ENCODE data around the gene CACNA1I. TPM values are rescaled to one million over a fixed set of nuclear protein-coding genes. Genes with fewer than 3 reads are reported as not detected.

The CACNA1I gene
- total and polyA plus RNA-seq, 2 donors (not counting 1 experiment from before 2014, with no cell fraction given) = 0.07 to 0.25 TPM

DNA sequence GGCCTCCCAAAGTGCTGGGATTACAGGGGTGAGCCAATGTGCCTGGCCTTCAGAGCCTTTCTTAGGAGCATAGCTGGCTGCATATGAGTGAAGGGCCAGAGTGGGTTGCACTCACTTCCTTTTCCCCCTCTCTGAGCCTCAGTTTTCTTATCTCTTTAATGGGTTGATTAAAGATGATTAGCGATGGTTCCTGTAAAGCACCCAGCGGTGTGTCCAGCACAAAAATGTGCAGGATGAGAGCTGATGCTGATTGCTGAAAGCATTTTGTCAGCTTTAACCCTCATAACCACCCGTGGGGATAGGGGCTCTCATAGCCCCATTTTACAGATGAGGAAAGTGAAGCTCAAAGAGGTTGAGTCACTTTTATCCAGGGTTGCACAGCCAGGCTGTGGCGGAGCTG is 5.5 kb downstream of the CACNA1I start:
- DNase-seq = no peak
- CTCF ChIA-PET = interaction anchor here (1.0 to 1.6 kb wide), 2 partner anchors 22 to 449 kb away, joined by 3 to 9 read pairs; no protein-coding TSS in a partner anchor
- H3K9me3 ChIP-seq (ENCODE audit: control extremely low read depth in 1 of 3, control insufficient read depth in 2 of 3, insufficient read depth in 1 of 3, low read length in 2 of 3) = peaks cover 0 to 6% (median 0%) of the 10 kb centered on the region in 3 donors
- H4K20me1 ChIP-seq (ENCODE audit: control insufficient read depth, insufficient read depth, low read length, poor library complexity, severe bottlenecking) = no peaks in the 10 kb centered on the region
- no peaks in the 10 kb centered on the region for H3K36me3 ChIP-seq (replicated peaks in 1 of 2; ENCODE audit: control extremely low read depth in 1 of 2, control insufficient read depth in 1 of 2, extremely low read depth in 1 of 2, insufficient read depth in 2 of 2, low read length in 1 of 2)
- no peak overlapping the region for H3K27ac Mint-ChIP-seq
- no peak for TF ChIP-seq EZH2 (IDR thresholded peaks at IDR 0.05; ENCODE audit: borderline replicate concordance, insufficient read depth, low read depth, low read length, poor library complexity, severe bottlenecking)
- TF ChIP-seq, protein P1, sequence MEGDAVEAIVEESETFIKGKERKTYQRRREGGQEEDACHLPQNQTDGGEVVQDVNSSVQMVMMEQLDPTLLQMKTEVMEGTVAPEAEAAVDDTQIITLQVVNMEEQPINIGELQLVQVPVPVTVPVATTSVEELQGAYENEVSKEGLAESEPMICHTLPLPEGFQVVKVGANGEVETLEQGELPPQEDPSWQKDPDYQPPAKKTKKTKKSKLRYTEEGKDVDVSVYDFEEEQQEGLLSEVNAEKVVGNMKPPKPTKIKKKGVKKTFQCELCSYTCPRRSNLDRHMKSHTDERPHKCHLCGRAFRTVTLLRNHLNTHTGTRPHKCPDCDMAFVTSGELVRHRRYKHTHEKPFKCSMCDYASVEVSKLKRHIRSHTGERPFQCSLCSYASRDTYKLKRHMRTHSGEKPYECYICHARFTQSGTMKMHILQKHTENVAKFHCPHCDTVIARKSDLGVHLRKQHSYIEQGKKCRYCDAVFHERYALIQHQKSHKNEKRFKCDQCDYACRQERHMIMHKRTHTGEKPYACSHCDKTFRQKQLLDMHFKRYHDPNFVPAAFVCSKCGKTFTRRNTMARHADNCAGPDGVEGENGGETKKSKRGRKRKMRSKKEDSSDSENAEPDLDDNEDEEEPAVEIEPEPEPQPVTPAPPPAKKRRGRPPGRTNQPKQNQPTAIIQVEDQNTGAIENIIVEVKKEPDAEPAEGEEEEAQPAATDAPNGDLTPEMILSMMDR (IDR thresholded peaks at IDR 0.05) = no peak
- no peak for ATAC-seq (ENCODE audit: low read depth)
- H2AFZ ChIP-seq (ENCODE audit: insufficient read depth, low read depth, low read length, poor library complexity, severe bottlenecking) = no peak overlapping the region
- H3K4me1 ChIP-seq (ENCODE audit: control insufficient read depth in 2 of 2, insufficient read depth in 2 of 2, low read length in 2 of 2) = peaks cover 7 to 8% of the 10 kb centered on the region in 2 donors
- intact Hi-C loops (cut with micrococcal nuclease) = no loop called here
- 80% methylated on average over 1 of the region's 4 CpGs for WGBS (ENCODE audit: insufficient coverage)
- H3K79me2 ChIP-seq (ENCODE audit: control insufficient read depth, insufficient read depth, low read length) = no peaks in the 10 kb centered on the region
- H3K9ac ChIP-seq (ENCODE audit: low read length) = no peak overlapping the region
- H3K27ac ChIP-seq (ENCODE audit: low read length in 2 of 2) = no peak overlapping the region
- peak overlapping the region; percentile 44 for H3K4me2 ChIP-seq (replicated peaks; ENCODE audit: low read depth, low read length, poor library complexity, severe bottlenecking)
- H3K9me3 Mint-ChIP-seq (ENCODE audit: insufficient read depth) = no peaks in the 10 kb centered on the region
- peaks cover 10% of the 10 kb centered on the region for H3K4me1 Mint-ChIP-seq
- H3K27me3 ChIP-seq (replicated peaks in 1 of 4; ENCODE audit: control extremely low read depth in 1 of 4, control insufficient read depth in 3 of 4, insufficient read depth in 4 of 4, low read length in 3 of 4) = peaks cover 0 to 6% (median 2%) of the 10 kb centered on the region in 4 experiments
- no peak overlapping the region for H3K4me3 ChIP-seq (ENCODE audit: control extremely low read depth in 1 of 5, extremely low read depth in 1 of 5, insufficient read depth in 1 of 5, low read depth in 2 of 5, low read length in 4 of 5)
- peaks cover 32% of the 10 kb centered on the region for H3K27me3 Mint-ChIP-seq
- H3K4me3 Mint-ChIP-seq = no peak overlapping the region
- POLR2A ChIA-PET = no interaction called here

DNA sequence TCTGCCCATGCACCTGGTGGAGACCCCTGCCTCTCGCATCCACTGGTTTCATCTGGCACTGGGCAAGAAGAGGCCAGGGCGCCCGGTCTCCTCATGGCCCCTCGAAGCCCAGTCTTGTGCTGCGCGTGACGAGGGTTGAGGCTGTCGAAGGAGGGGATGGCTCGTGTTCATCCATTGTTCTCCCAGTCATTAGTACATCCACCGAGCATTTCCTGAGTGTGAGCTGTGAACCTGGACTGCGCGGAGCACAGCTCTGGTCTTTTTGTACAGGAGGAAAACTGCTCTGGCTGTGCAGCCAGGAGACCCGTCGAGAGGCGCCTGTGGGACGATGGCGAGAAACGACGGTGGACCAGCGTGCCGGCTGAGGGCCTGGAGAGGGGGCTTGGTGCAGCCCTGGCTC is 6.8 kb downstream of the CACNA1I start:
- H3K27me3 ChIP-seq (replicated peaks in 1 of 4; ENCODE audit: control extremely low read depth in 1 of 4, control insufficient read depth in 3 of 4, insufficient read depth in 4 of 4, low read length in 3 of 4) = peaks cover 0 to 4% (median 2%) of the 10 kb centered on the region in 4 experiments

More for the DNA sequence above, 6.8 kb downstream of the CACNA1I start:
- DNase-seq (no peak), ATAC-seq (ENCODE audit: low read depth) (no peak)
- Histone ChIP-seq H3K36me3 (replicated peaks in 1 of 2; ENCODE audit: control extremely low read depth in 1 of 2, control insufficient read depth in 1 of 2, extremely low read depth in 1 of 2, insufficient read depth in 2 of 2, low read length in 1 of 2) (no peaks in the 10 kb centered on the region), H3K27ac (ENCODE audit: low read length in 2 of 2) (no peak overlapping the region), H3K4me3 (ENCODE audit: control extremely low read depth in 1 of 5, extremely low read depth in 1 of 5, insufficient read depth in 1 of 5, low read depth in 2 of 5, low read length in 4 of 5) (no peak overlapping the region), H3K9me3 (ENCODE audit: control extremely low read depth in 1 of 3, control insufficient read depth in 2 of 3, insufficient read depth in 1 of 3, low read length in 2 of 3) (peaks cover 0 to 6% (median 0%) of the 10 kb centered on the region in 3 donors), H3K4me2 (replicated peaks; ENCODE audit: low read depth, low read length, poor library complexity, severe bottlenecking) (no peak overlapping the region), H2AFZ (ENCODE audit: insufficient read depth, low read depth, low read length, poor library complexity, severe bottlenecking) (no peak overlapping the region), H4K20me1 (ENCODE audit: control insufficient read depth, insufficient read depth, low read length, poor library complexity, severe bottlenecking) (no peaks in the 10 kb centered on the region), H3K79me2 (ENCODE audit: control insufficient read depth, insufficient read depth, low read length) (no peaks in the 10 kb centered on the region), H3K9ac (ENCODE audit: low read length) (no peak overlapping the region), H3K4me1 (ENCODE audit: control insufficient read depth in 2 of 2, insufficient read depth in 2 of 2, low read length in 2 of 2) (peaks cover 7 to 8% of the 10 kb centered on the region in 2 donors)
- WGBS (ENCODE audit: insufficient coverage) = 81% methylated on average over 19 of the region's 21 CpGs
- H3K27me3 Mint-ChIP-seq = peaks cover 31% of the 10 kb centered on the region
- no peak for TF ChIP-seq EZH2 (IDR thresholded peaks at IDR 0.05; ENCODE audit: borderline replicate concordance, insufficient read depth, low read depth, low read length, poor library complexity, severe bottlenecking)
- TF ChIP-seq, protein P1 (IDR thresholded peaks at IDR 0.05) = no peak
- H3K4me3 Mint-ChIP-seq = no peak overlapping the region
- ChIA-PET CTCF (no interaction called here), POLR2A (no interaction called here)
- H3K9me3 Mint-ChIP-seq (ENCODE audit: insufficient read depth) = no peaks in the 10 kb centered on the region
- intact Hi-C loops (cut with micrococcal nuclease) = no loop called here
- peaks cover 10% of the 10 kb centered on the region for H3K4me1 Mint-ChIP-seq
- H3K27ac Mint-ChIP-seq = no peak overlapping the region

Data from B cell (primary cell).